IMR-90 (cell line): Measurements from ENCODE around the gene RDH16. TPM values are rescaled to one million over a fixed set of nuclear protein-coding genes. Genes with fewer than 3 reads are reported as not detected.
A peak's percentile ranks its signal among the peaks of the same experiment; 100 is the strongest.

Experiments used
- ATAC-seq: fragments of 200-7000 bp; cut with Tn5 transposase; 2 replicates; pipeline ENCODE4 v1.9.1; 2020; ENCODE audit warnings: low read depth, mild to moderate bottlenecking, moderate library complexity
- BruUV-seq: library from RNA; stranded (reverse); fragments of 400-500 nt; replicated peaks from 2 replicates; lab custom pipeline; 2021; lab: Mats Ljungman, UMichigan
- CTCF ChIA-PET: fragments of 300-600 bp; formaldehyde crosslinking; extraction: SDS; loops from one replicate; lab custom pipeline; 2021; ENCODE audit warnings: antibody characterized with exemption; lab: Yijun Ruan, JAX
- POLR2A ChIA-PET: fragments of 300-600 bp; sonication (Branson Sonifier 250); formaldehyde crosslinking; loops from one replicate; lab custom pipeline; 2022; ENCODE audit warnings: antibody characterized with exemption; ENCODE audit not compliant: unreplicated experiment; lab: Charles Lee
- DNase-seq: peaks from one replicate; pipeline ENCODE4 v3.0.0; 2013
- H2AFZ ChIP-seq: replicated peaks from 2 replicates; pipeline ENCODE3; 2013; ENCODE audit warnings: low read length, mild to moderate bottlenecking; ENCODE audit not compliant: poor library complexity
- H2AK5ac ChIP-seq: 2 replicates; pipeline ENCODE4 v1.6.1; 2013; ENCODE audit warnings: low read depth, low read length, inconsistent platforms
- H2AK9ac ChIP-seq: replicated peaks from 2 replicates; pipeline ENCODE3; 2013; ENCODE audit warnings: mild to moderate bottlenecking, low read depth, low read length, moderate library complexity; ENCODE audit not compliant: poor library complexity
- H2BK120ac ChIP-seq: 2 replicates; pipeline ENCODE4 v1.6.1; 2013; ENCODE audit warnings: low read depth, low read length, inconsistent platforms
- H2BK15ac ChIP-seq: 3 replicates; pipeline ENCODE4 v1.6.1; 2013; ENCODE audit warnings: low read depth, low read length, inconsistent platforms
- H2BK20ac ChIP-seq: 2 replicates; pipeline ENCODE4 v1.6.1; 2013; ENCODE audit warnings: low read depth, mild to moderate bottlenecking, inconsistent platforms, low read length, moderate library complexity
- H2BK5ac ChIP-seq: 2 replicates; pipeline ENCODE4 v1.6.1; 2013; ENCODE audit warnings: mild to moderate bottlenecking, low read depth, low read length, inconsistent platforms; ENCODE audit not compliant: poor library complexity, severe bottlenecking
- H3K14ac ChIP-seq: replicated peaks from 2 replicates; pipeline ENCODE4 v1.6.1; 2013; ENCODE audit warnings: low read depth, low read length, inconsistent platforms
- H3K18ac ChIP-seq: 2 replicates; pipeline ENCODE4 v1.6.1; 2013; ENCODE audit warnings: low read depth, low read length, control low read depth
- H3K23ac ChIP-seq: 2 replicates; pipeline ENCODE4 v1.6.1; 2013; ENCODE audit warnings: low read depth, low read length, inconsistent platforms
- H3K27ac ChIP-seq: 2 replicates; pipeline ENCODE4 v1.5.1; 2013; ENCODE audit warnings: mild to moderate bottlenecking, control low read depth, low read length; ENCODE audit not compliant: insufficient read depth
- H3K27me3 ChIP-seq: 2 replicates; pipeline ENCODE4 v1.6.1; 2013; ENCODE audit warnings: low read length; ENCODE audit not compliant: control insufficient read depth, insufficient read depth
- H3K36me3 ChIP-seq: 2 replicates; pipeline ENCODE4 v1.6.1; 2013; ENCODE audit warnings: low read length, mixed read lengths; ENCODE audit not compliant: control insufficient read depth, insufficient read depth
- H3K4ac ChIP-seq: 2 replicates; pipeline ENCODE4 v1.6.1; 2013; ENCODE audit warnings: low read depth, low read length, inconsistent platforms
- H3K4me1 ChIP-seq: 2 replicates; pipeline ENCODE4 v1.6.1; 2013; ENCODE audit warnings: low read length, mixed read lengths; ENCODE audit not compliant: control insufficient read depth, insufficient read depth
- H3K4me2 ChIP-seq: 2 replicates; pipeline ENCODE4 v1.6.1; 2013; ENCODE audit warnings: low read depth, mild to moderate bottlenecking, control low read depth, low read length, moderate library complexity
- H3K4me3 ChIP-seq: 2 replicates; pipeline ENCODE4 v1.5.1; 2013; ENCODE audit warnings: low read depth, mild to moderate bottlenecking, control low read depth, low read length, moderate library complexity; ENCODE audit not compliant: insufficient read depth
- H3K56ac ChIP-seq: 2 replicates; pipeline ENCODE4 v1.6.1; 2013; ENCODE audit warnings: low read length, inconsistent platforms; ENCODE audit not compliant: insufficient read depth; ENCODE audit errors: extremely low read depth
- H3K79me1 ChIP-seq, 2 experiments: 2 replicates each; pipeline ENCODE4 v1.6.1; 2013; ENCODE audit warnings: low read length in 2 of 2, inconsistent platforms in 1 of 2, low read depth in 1 of 2
- H3K9ac ChIP-seq: 2 replicates; pipeline ENCODE4 v1.6.1; 2013; ENCODE audit warnings: low read depth, low read length, control low read depth
- H3K9me1 ChIP-seq: 2 replicates; pipeline ENCODE4 v1.6.1; 2013; ENCODE audit warnings: low read length, inconsistent platforms; ENCODE audit not compliant: insufficient read depth
- H3K9me3 ChIP-seq: 2 replicates; pipeline ENCODE4 v1.6.1; 2013; ENCODE audit warnings: low read length; ENCODE audit not compliant: control insufficient read depth, insufficient read depth
- H4K20me1 ChIP-seq: 2 replicates; pipeline ENCODE4 v1.6.1; 2013; ENCODE audit warnings: low read length, inconsistent platforms; ENCODE audit not compliant: insufficient read depth
- H4K5ac ChIP-seq: 2 replicates; pipeline ENCODE4 v1.6.1; 2013; ENCODE audit warnings: mild to moderate bottlenecking, low read depth, low read length, control low read depth
- H4K8ac ChIP-seq, 2 experiments: 2 replicates each; pipeline ENCODE4 v1.6.1; 2013; ENCODE audit warnings: low read depth in 2 of 2, low read length in 2 of 2, control low read depth in 1 of 2, inconsistent platforms in 1 of 2
- H4K91ac ChIP-seq: 2 replicates; pipeline ENCODE4 v1.6.1; 2013; ENCODE audit warnings: low read depth, low read length, inconsistent platforms; ENCODE audit not compliant: insufficient read depth
- BHLHE40 ChIP-seq: fragments of 150-350 bp; IDR thresholded peaks from 2 replicates; pipeline ENCODE4 v1.6.1; 2016; ENCODE audit warnings: mild to moderate bottlenecking, low read depth, low read length
- CEBPB ChIP-seq: IDR thresholded peaks from 2 replicates; pipeline ENCODE4 v1.6.1; 2012; ENCODE audit warnings: low read depth, low read length, improper control_type of control experiment
- CHD1 ChIP-seq: IDR thresholded peaks from 2 replicates; pipeline ENCODE4 v1.6.1; 2012; ENCODE audit warnings: low read depth, low read length, improper control_type of control experiment
- FOS ChIP-seq: fragments of 150-350 bp; IDR thresholded peaks from 2 replicates; pipeline ENCODE4 v1.6.1; 2016; ENCODE audit warnings: low read depth, low read length
- MAFK ChIP-seq: IDR thresholded peaks from 2 replicates; pipeline ENCODE4 v1.6.1; 2012; ENCODE audit warnings: low read depth, low read length, improper control_type of control experiment
- MAZ ChIP-seq: IDR thresholded peaks from 2 replicates; pipeline ENCODE4 v1.6.1; 2012; ENCODE audit warnings: low read depth, mild to moderate bottlenecking, low read length, improper control_type of control experiment, moderate library complexity, borderline replicate concordance
- MXI1 ChIP-seq: IDR thresholded peaks from 2 replicates; pipeline ENCODE4 v1.6.1; 2012; ENCODE audit warnings: low read depth, mild to moderate bottlenecking, low read length, moderate library complexity, borderline replicate concordance
- NFE2L2 ChIP-seq: fragments of 150-350 bp; IDR thresholded peaks from 2 replicates; pipeline ENCODE4 v1.6.1; 2016; ENCODE audit warnings: low read depth, mild to moderate bottlenecking, low read length
- POLR2A ChIP-seq: IDR thresholded peaks from 2 replicates; pipeline ENCODE4 v1.6.1; 2012; ENCODE audit warnings: mild to moderate bottlenecking, low read depth, low read length
- RAD21 ChIP-seq: IDR thresholded peaks from 2 replicates; pipeline ENCODE4 v1.6.1; 2012; ENCODE audit warnings: low read length, improper control_type of control experiment
- RCOR1 ChIP-seq: IDR thresholded peaks from 2 replicates; pipeline ENCODE4 v1.6.1; 2012; ENCODE audit warnings: mild to moderate bottlenecking, low read length, improper control_type of control experiment; ENCODE audit not compliant: insufficient replicate concordance
- RFX5 ChIP-seq: IDR thresholded peaks from 2 replicates; pipeline ENCODE4 v1.8.0; 2012; ENCODE audit warnings: low read depth, mild to moderate bottlenecking, low read length, moderate library complexity
- SMC3 ChIP-seq: fragments of 150-350 bp; IDR thresholded peaks from 2 replicates; pipeline ENCODE4 v1.6.1; 2016; ENCODE audit warnings: low read depth, mild to moderate bottlenecking, antibody characterized with exemption, low read length, moderate library complexity
- WGBS, 2 experiments: methylation state at CpG; one replicate each; pipeline versions ENCODE4 v1.1.5 to v1.1.7; 2013; ENCODE audit warnings: missing lambda C conversion rate in 2 of 2; ENCODE audit not compliant: insufficient read length in 1 of 2; ENCODE audit errors: extremely low coverage in 2 of 2; 5-methylcytosine and 5-hydroxymethylcytosine counted together
- dilution Hi-C: fragments of 300-500 bp; cut with HindIII; formaldehyde crosslinking; loops from one replicate; pipeline ENCODE4 v1.14.3; 2018; ENCODE audit warnings: low sequenced_read_pairs; ENCODE audit not compliant: unreplicated experiment
- in situ Hi-C: fragments of 300-500 bp; cut with MboI; formaldehyde crosslinking; loops from 3 replicates; pipeline ENCODE4 v1.14.3; 2019; ENCODE audit warnings: low sequenced_read_pairs, inconsistent platforms, mixed read lengths
- intact Hi-C: fragments of 100-400 bp; cut with micrococcal nuclease; formaldehyde crosslinking; loops from 2 replicates; pipeline ENCODE4 v1.10.0; 2022
- polyA plus RNA-seq, 3 experiments: library from polyadenylated mRNA; depleted of rRNA; stranded (reverse); fragments of >200 nt; gene quantifications; 2 replicates each; pipeline ENCODE4 v1.2.3, GENCODE V29; 2012; ENCODE audit warnings: low replicate concordance in 1 of 3
- total RNA-seq: library from RNA; depleted of rRNA; stranded (reverse); fragments of >200 nt; gene quantifications from 2 replicates; pipeline ENCODE4 v1.2.3, GENCODE V29; 2012
- TF ChIP-seq, protein P1 (sequence below): fragments of 150-350 bp; IDR thresholded peaks from 2 replicates; pipeline ENCODE4 v1.6.1; 2017; ENCODE audit warnings: mild to moderate bottlenecking, antibody characterized with exemption, low read length, low read depth
- TF ChIP-seq, protein P2 (sequence below): conservative IDR thresholded peaks from 2 replicates; pipeline ENCODE4 v1.5.1; 2012; ENCODE audit warnings: mild to moderate bottlenecking, low read depth, low read length, improper control_type of control experiment
- TF ChIP-seq, protein P3 (sequence below): fragments of 150-350 bp; IDR thresholded peaks from 2 replicates; pipeline ENCODE4 v1.6.1; 2016; ENCODE audit warnings: low read depth, mild to moderate bottlenecking, low read length, moderate library complexity, borderline replicate concordance

RDH16 gene
- total and polyA plus RNA-seq, 2 of the 4 experiments (the other 2 are of a cell fraction): not detected

DNA sequence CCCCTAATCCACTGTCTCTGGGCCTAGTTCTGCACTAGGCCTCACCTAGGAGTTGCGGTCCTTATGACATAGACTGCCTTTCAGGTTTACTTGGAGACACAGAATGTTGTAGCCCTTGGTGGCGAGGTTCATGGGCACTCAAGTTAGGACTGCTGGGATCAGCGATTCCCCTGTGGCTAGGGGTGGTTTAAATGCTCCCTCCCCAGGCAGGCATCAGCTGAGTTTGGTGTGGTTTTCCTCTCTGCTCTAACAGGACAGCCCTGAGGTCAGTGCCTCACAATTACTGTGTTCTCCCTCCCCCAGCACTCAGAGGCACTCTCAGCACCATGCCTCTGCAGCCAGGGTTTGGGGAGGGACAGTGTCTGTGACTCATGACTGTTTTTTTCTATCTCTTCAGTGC lies 22.2 kb upstream of the RDH16 start:
- Histone ChIP-seq H3K23ac (no peak overlapping the region), H3K36me3 (no peaks in the 10 kb centered on the region), H4K91ac (no peak overlapping the region), H2BK120ac (no peak overlapping the region), H3K18ac (no peak overlapping the region), H4K8ac (no peak overlapping the region), H4K5ac (no peak overlapping the region), H3K9me1 (no peaks in the 10 kb centered on the region), H2AK5ac (no peak overlapping the region), H3K4me3 (no peak overlapping the region), H3K9ac (no peak overlapping the region), H2AK9ac (no peak overlapping the region), H3K14ac (no peak overlapping the region), H3K4me1 (no peaks in the 10 kb centered on the region), H3K56ac (no peak overlapping the region), H3K4me2 (no peak overlapping the region), H4K20me1 (no peaks in the 10 kb centered on the region), H3K9me3 (no peaks in the 10 kb centered on the region), H2BK20ac (no peak overlapping the region), H3K4ac (no peak overlapping the region), H3K27ac (no peak overlapping the region), H3K27me3 (peaks cover 6% of the 10 kb centered on the region; the same call in 1 of the 2 replicates), H2BK5ac (no peak overlapping the region), H3K79me1 (no peaks in the 10 kb centered on the region), H2AFZ (no peak overlapping the region), H2BK15ac (no peak overlapping the region)
- no CpG with 5 or more reads among the region's 3 CpGs for WGBS, 2 experiments
- BruUV-seq: no TSS peak
- ChIA-PET CTCF (no interaction called here), POLR2A (no interaction called here)
- ATAC-seq (peak; percentile 48; the same call in 1 of the 2 replicates), DNase-seq (no peak)
- TF ChIP-seq CEBPB: no peak
- no peak for TF ChIP-seq NFE2L2
- TF ChIP-seq FOS: no peak
- TF ChIP-seq, protein P1, sequence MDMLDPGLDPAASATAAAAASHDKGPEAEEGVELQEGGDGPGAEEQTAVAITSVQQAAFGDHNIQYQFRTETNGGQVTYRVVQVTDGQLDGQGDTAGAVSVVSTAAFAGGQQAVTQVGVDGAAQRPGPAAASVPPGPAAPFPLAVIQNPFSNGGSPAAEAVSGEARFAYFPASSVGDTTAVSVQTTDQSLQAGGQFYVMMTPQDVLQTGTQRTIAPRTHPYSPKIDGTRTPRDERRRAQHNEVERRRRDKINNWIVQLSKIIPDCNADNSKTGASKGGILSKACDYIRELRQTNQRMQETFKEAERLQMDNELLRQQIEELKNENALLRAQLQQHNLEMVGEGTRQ: no peak
- TF ChIP-seq CHD1: no peak
- no peak for TF ChIP-seq MAZ
- TF ChIP-seq, protein P2, sequence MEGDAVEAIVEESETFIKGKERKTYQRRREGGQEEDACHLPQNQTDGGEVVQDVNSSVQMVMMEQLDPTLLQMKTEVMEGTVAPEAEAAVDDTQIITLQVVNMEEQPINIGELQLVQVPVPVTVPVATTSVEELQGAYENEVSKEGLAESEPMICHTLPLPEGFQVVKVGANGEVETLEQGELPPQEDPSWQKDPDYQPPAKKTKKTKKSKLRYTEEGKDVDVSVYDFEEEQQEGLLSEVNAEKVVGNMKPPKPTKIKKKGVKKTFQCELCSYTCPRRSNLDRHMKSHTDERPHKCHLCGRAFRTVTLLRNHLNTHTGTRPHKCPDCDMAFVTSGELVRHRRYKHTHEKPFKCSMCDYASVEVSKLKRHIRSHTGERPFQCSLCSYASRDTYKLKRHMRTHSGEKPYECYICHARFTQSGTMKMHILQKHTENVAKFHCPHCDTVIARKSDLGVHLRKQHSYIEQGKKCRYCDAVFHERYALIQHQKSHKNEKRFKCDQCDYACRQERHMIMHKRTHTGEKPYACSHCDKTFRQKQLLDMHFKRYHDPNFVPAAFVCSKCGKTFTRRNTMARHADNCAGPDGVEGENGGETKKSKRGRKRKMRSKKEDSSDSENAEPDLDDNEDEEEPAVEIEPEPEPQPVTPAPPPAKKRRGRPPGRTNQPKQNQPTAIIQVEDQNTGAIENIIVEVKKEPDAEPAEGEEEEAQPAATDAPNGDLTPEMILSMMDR: no peak
- no peak for TF ChIP-seq RAD21
- TF ChIP-seq, protein P3, sequence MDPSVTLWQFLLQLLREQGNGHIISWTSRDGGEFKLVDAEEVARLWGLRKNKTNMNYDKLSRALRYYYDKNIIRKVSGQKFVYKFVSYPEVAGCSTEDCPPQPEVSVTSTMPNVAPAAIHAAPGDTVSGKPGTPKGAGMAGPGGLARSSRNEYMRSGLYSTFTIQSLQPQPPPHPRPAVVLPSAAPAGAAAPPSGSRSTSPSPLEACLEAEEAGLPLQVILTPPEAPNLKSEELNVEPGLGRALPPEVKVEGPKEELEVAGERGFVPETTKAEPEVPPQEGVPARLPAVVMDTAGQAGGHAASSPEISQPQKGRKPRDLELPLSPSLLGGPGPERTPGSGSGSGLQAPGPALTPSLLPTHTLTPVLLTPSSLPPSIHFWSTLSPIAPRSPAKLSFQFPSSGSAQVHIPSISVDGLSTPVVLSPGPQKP: no peak
- no peak for TF ChIP-seq RFX5
- TF ChIP-seq BHLHE40: no peak
- no peak for TF ChIP-seq RCOR1
- TF ChIP-seq MAFK: no peak
- TF ChIP-seq POLR2A: no peak
- TF ChIP-seq MXI1: no peak
- TF ChIP-seq SMC3: no peak
- dilution Hi-C loops (no loop called here), in situ Hi-C loops (loop anchor here (25.0 kb wide), 1 partner anchor 467 kb away; the partner anchor contains the start of gene RBMS2), intact Hi-C loops (no loop called here)
